ENCODE measurements around the gene KCNK5.

GRCh38 chr6:39153766-39154397 is 75.4 kb downstream of the KCNK5 start:
- no peak for TF ChIP-seq POLR2A (IDR thresholded peaks at IDR 0.05)
- no peak for TF ChIP-seq CTCF (IDR thresholded peaks at IDR 0.05)

All from uterus (tissue), 2 donors.